ENCODE results near the gene UTRN. TPM values are rescaled to one million over a fixed set of nuclear protein-coding genes. Genes with fewer than 3 reads are reported as not detected.

UTRN gene
- total RNA-seq, 1 experiment from 2014 or later: 79.7 TPM

- DNase-seq: no peak
- TF ChIP-seq, protein P1, sequence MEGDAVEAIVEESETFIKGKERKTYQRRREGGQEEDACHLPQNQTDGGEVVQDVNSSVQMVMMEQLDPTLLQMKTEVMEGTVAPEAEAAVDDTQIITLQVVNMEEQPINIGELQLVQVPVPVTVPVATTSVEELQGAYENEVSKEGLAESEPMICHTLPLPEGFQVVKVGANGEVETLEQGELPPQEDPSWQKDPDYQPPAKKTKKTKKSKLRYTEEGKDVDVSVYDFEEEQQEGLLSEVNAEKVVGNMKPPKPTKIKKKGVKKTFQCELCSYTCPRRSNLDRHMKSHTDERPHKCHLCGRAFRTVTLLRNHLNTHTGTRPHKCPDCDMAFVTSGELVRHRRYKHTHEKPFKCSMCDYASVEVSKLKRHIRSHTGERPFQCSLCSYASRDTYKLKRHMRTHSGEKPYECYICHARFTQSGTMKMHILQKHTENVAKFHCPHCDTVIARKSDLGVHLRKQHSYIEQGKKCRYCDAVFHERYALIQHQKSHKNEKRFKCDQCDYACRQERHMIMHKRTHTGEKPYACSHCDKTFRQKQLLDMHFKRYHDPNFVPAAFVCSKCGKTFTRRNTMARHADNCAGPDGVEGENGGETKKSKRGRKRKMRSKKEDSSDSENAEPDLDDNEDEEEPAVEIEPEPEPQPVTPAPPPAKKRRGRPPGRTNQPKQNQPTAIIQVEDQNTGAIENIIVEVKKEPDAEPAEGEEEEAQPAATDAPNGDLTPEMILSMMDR (conservative IDR thresholded peaks at IDR 0.05): no peak
- H4K8ac ChIP-seq (replicated peaks; ENCODE audit: insufficient read length, low read depth, low read length): no peak overlapping the region
- no peaks in the 10 kb centered on the region for H3K79me2 ChIP-seq (ENCODE audit: insufficient read depth, low read length)
- peaks cover 13% of the 10 kb centered on the region for H3K4me1 ChIP-seq (ENCODE audit: insufficient read depth, low read length)
- H3K23me2 ChIP-seq (ENCODE audit: insufficient read length, low read depth, low read length, poor library complexity, severe bottlenecking): peaks cover 4% of the 10 kb centered on the region
- H3K56ac ChIP-seq (ENCODE audit: insufficient read length, low read depth, low read length): no peak overlapping the region
- no peak overlapping the region for H3K27ac Mint-ChIP-seq
- H3K18ac ChIP-seq (ENCODE audit: insufficient read length, low read depth, low read length): no peak overlapping the region
- no peak overlapping the region for H3K4me2 ChIP-seq (ENCODE audit: insufficient read depth, insufficient read length, low read length)
- no peak overlapping the region for H3K14ac ChIP-seq (ENCODE audit: insufficient read depth, low read length)
- H3K23ac ChIP-seq (ENCODE audit: insufficient read length, low read depth, low read length): no peak overlapping the region
- no peak overlapping the region for H2BK120ac ChIP-seq (ENCODE audit: low read depth, low read length, poor library complexity, severe bottlenecking)
- peaks cover 0 to 4% (median 1%) of the 10 kb centered on the region in 3 experiments; a peak in 2 of 7 replicates for H3K36me3 Mint-ChIP-seq (ENCODE audit: insufficient read depth in 1 of 3, low read depth in 3 of 3)
- no peak overlapping the region for H2AFZ ChIP-seq (ENCODE audit: low read length)
- H2BK20ac ChIP-seq (ENCODE audit: low read depth, low read length, poor library complexity, severe bottlenecking): no peak overlapping the region
- no peaks in the 10 kb centered on the region for H3K9me3 ChIP-seq (ENCODE audit: control insufficient read depth, low read depth, low read length)
- H3K4me3 Mint-ChIP-seq: no peak overlapping the region
- no peaks in the 10 kb centered on the region for H3K79me1 ChIP-seq (ENCODE audit: insufficient read depth, low read depth, low read length, poor library complexity, severe bottlenecking)
- H3K4ac ChIP-seq (ENCODE audit: low read depth, low read length): no peak overlapping the region
- H2BK12ac ChIP-seq (ENCODE audit: insufficient read length, low read depth, low read length): no peak overlapping the region
- no peak overlapping the region for H2BK15ac ChIP-seq (ENCODE audit: low read depth, low read length)
- H3K27me3 Mint-ChIP-seq (ENCODE audit: low read depth): peaks cover 3% of the 10 kb centered on the region; the same call in 1 of the 2 replicates
- peaks cover 32 to 35% of the 10 kb centered on the region in 2 experiments for H3K4me1 Mint-ChIP-seq
- no peaks in the 10 kb centered on the region for H3K27me3 ChIP-seq (ENCODE audit: insufficient read depth, low read length)
- no peak overlapping the region for H3K9ac ChIP-seq (ENCODE audit: extremely low read depth, insufficient read length, low read length)
- H3T11ph ChIP-seq (ENCODE audit: low read length): no peak overlapping the region
- H4K91ac ChIP-seq (ENCODE audit: insufficient read length, low read depth, low read length): no peak overlapping the region
- no peak overlapping the region for H2AK5ac ChIP-seq (ENCODE audit: insufficient read length, low read length)
- no peaks in the 10 kb centered on the region for H4K20me1 ChIP-seq (ENCODE audit: control insufficient read depth, insufficient read depth, insufficient read length)
- no peak overlapping the region for H2BK5ac ChIP-seq (ENCODE audit: insufficient read length, low read length)
- no peak overlapping the region for H3K27ac ChIP-seq (ENCODE audit: insufficient read length, low read depth, low read length)
- H4K5ac ChIP-seq (ENCODE audit: insufficient read length, low read depth, low read length): no peak overlapping the region
- no peaks in the 10 kb centered on the region; a peak in 2 of 5 replicates for H3K9me3 Mint-ChIP-seq
- no CpG with 5 or more reads among the region's 2 CpGs for WGBS (ENCODE audit: extremely low coverage, insufficient read length, low lambda C conversion rate)
These were observed 5.5 kb upstream of the UTRN start for GRCh38 chr6:144279484-144280150.
